Neural crest cell (in vitro differentiated cells): ENCODE measurements around the gene MPP2. TPM values are rescaled to one million over a fixed set of nuclear protein-coding genes. Genes with fewer than 3 reads are reported as not detected.

Experiments used
- DNase-seq: peaks from one replicate; pipeline ENCODE4 v3.0.0; 2021; ENCODE audit warnings: low read depth, mixed read lengths, low spot score
- H3K27ac Mint-ChIP-seq: one replicate; pipeline ENCODE4 v1.8.0; 2021; ENCODE audit warnings: mild to moderate bottlenecking, mixed read lengths; ENCODE audit not compliant: unreplicated experiment
- H3K27me3 Mint-ChIP-seq: 2 replicates; pipeline ENCODE4 v1.8.0; 2021; ENCODE audit warnings: low read depth, mild to moderate bottlenecking, mixed read lengths
- H3K36me3 Mint-ChIP-seq: 2 replicates; pipeline ENCODE4 v1.8.0; 2021; ENCODE audit warnings: low read depth, mild to moderate bottlenecking, mixed read lengths
- H3K4me1 Mint-ChIP-seq: 2 replicates; pipeline ENCODE4 v1.8.0; 2021; ENCODE audit warnings: mixed read lengths
- H3K4me3 Mint-ChIP-seq: one replicate; pipeline ENCODE4 v1.8.0; 2021; ENCODE audit warnings: mild to moderate bottlenecking, mixed read lengths
- H3K9me3 Mint-ChIP-seq: 2 replicates; pipeline ENCODE4 v1.8.0; 2021; ENCODE audit warnings: mixed read lengths
- total RNA-seq: library from RNA; stranded (reverse); gene quantifications from 2 replicates; pipeline ENCODE4 v1.2.1, GENCODE V29; 2021
- TF ChIP-seq, protein P1 (sequence below): fragments of 200-600 bp; sonication (generic); conservative IDR thresholded peaks from 2 replicates; pipeline ENCODE4 v1.5.0; 2021; ENCODE audit warnings: antibody characterized with exemption, mild to moderate bottlenecking

Gene MPP2
- total RNA-seq, 1 donor from 2014 or later: 29.8 TPM

GRCh38 chr17:43881181-43881580 lies 26.2 kb downstream of the MPP2 start:
- no peak for DNase-seq
- Mint-ChIP-seq H3K4me3 (no peak overlapping the region), H3K4me1 (peaks cover 6% of the 10 kb centered on the region), H3K9me3 (no peaks in the 10 kb centered on the region), H3K27me3 (no peaks in the 10 kb centered on the region), H3K36me3 (no peaks in the 10 kb centered on the region), H3K27ac (no peak overlapping the region)
- TF ChIP-seq, protein P1, sequence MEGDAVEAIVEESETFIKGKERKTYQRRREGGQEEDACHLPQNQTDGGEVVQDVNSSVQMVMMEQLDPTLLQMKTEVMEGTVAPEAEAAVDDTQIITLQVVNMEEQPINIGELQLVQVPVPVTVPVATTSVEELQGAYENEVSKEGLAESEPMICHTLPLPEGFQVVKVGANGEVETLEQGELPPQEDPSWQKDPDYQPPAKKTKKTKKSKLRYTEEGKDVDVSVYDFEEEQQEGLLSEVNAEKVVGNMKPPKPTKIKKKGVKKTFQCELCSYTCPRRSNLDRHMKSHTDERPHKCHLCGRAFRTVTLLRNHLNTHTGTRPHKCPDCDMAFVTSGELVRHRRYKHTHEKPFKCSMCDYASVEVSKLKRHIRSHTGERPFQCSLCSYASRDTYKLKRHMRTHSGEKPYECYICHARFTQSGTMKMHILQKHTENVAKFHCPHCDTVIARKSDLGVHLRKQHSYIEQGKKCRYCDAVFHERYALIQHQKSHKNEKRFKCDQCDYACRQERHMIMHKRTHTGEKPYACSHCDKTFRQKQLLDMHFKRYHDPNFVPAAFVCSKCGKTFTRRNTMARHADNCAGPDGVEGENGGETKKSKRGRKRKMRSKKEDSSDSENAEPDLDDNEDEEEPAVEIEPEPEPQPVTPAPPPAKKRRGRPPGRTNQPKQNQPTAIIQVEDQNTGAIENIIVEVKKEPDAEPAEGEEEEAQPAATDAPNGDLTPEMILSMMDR: no peak

DNA sequence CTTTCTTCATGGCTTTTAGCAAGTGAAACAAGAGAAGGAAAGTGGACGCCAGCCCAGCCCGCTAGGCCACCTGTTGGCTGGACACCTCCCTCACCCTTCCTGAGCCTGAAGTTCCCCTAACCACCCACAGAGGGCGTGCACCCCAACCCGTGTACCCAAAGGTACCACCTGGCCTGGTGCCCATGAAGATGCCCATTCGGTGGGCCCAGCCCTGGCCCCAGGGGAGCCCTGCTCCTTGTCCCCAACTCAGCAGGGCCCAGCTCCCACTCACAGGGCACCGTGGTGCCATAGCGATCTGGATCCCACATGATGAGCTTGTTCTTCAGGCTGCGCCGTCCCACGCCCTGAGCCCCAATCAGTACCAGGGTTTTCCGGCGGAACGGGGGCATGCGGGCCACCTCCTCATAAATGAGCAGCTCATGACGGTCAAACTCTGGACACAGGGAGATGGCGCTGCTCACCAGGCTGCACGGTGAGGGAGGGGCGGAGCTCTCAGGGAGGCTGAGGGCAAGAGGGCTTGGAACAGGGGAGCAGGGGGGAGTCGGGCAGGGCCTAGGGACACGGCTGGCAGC lies 26.8 kb downstream of the MPP2 start:
- Mint-ChIP-seq H3K27ac (no peak overlapping the region), H3K36me3 (no peaks in the 10 kb centered on the region), H3K4me3 (no peak overlapping the region), H3K4me1 (peaks cover 6% of the 10 kb centered on the region), H3K27me3 (no peaks in the 10 kb centered on the region), H3K9me3 (no peaks in the 10 kb centered on the region)
- DNase-seq: peak; percentile 39
- TF ChIP-seq, protein P1: peak; percentile 70

DNA sequence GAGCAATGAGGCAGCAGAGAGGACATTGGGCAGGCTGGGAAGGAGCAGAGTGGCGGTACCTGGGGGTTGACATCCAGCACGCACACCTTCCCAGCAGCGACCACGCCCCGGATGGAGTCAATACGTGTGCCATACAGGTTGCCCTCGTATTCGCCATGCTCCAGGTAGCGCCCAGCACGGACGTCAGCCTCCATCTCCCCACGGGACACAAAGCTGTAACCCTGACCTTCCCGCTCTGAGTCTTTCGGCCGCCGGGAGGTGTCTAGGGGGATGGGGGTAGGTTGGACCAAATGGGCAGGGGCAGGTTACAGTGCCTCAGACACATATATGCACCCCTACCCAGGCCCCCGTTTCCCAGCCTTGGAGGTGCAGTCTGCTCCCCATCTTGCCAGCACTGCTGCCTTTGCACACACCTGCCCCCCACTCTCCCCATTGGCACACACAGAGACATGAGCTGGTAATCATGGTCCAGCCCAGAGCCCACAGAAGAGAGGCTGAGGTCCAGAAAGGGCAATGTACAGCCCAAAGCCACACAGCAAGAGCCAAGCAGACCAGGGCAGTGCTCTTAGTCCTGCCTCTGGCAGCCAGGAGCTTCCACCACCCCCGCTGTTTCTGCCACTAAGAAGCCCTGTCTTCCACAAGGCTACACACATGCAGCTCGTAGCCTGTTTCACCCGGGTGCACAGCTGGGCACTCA lies 27.5 kb downstream of the MPP2 start:
- no peaks in the 10 kb centered on the region for H3K27me3 Mint-ChIP-seq
- H3K27ac Mint-ChIP-seq: no peak overlapping the region
- no peak for DNase-seq
- no peaks in the 10 kb centered on the region for H3K36me3 Mint-ChIP-seq
- peaks cover 6% of the 10 kb centered on the region for H3K4me1 Mint-ChIP-seq
- TF ChIP-seq, protein P1: no peak
- H3K4me3 Mint-ChIP-seq: no peak overlapping the region
- H3K9me3 Mint-ChIP-seq: no peaks in the 10 kb centered on the region

DNA sequence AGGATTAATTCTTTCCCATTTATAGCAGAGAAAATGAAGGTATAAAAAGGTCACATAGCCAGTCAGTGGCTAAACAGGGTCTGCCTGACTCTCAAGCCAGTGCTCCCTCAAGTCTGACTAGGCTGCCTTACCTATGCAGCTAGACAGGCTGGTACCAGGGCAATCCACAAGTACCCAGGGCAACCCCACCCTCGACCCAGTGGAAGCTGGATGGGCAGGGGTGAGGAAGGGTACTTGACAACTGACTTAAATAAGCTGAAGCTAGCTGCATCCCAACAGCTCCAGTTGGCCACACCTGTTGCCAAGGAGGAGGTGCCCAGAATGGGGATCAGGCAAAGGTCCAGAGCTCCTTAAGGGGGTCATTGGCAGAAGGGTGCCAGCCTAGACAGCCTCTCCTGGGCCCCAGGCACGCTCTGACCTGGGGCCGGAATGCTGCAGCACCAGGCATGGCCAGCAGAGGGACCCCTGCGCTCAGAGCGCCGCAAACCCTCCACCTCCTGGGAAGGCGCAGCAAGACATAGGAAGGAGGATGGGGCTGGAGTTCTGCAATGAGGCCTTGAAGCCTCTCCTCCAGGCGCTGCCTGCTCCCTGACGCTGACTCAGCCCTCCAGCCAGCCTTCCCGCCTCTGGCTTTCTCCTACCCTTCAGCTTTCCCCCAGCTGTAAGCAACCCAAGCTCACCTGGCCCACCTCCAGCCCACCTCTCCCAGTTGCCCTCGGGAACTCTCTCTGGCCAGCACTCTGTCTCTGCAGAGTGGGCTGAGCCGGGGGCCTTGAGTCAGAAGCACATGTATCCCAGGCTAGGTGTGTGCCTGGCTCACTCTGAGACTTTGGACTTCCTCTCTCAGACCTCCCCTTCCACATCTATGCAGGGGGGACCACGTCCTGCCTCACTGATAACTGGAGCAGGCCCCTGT lies 28.8 kb downstream of the MPP2 start:
- Mint-ChIP-seq H3K4me1 (peaks cover 6% of the 10 kb centered on the region), H3K36me3 (no peaks in the 10 kb centered on the region), H3K27me3 (no peaks in the 10 kb centered on the region), H3K9me3 (no peaks in the 10 kb centered on the region), H3K4me3 (no peak overlapping the region), H3K27ac (no peak overlapping the region)
- DNase-seq: peak; percentile 91
- TF ChIP-seq, protein P1: peak; percentile 95

GRCh38 chr17:43877451-43878155 lies 29.7 kb downstream of the MPP2 start:
- Mint-ChIP-seq H3K36me3 (no peaks in the 10 kb centered on the region), H3K4me3 (no peak overlapping the region), H3K27ac (no peak overlapping the region), H3K4me1 (peaks cover 6% of the 10 kb centered on the region), H3K27me3 (no peaks in the 10 kb centered on the region), H3K9me3 (no peaks in the 10 kb centered on the region)
- TF ChIP-seq, protein P1: no peak
- no peak for DNase-seq
